SJSA1 (cell line): Measurements from ENCODE around the gene RSRC2. TPM values are rescaled to one million over a fixed set of nuclear protein-coding genes. Genes with fewer than 3 reads are reported as not detected.
"Not testable (repeated sequence)": the region's sequence is repeated elsewhere in the genome, so short reads cannot be mapped to it uniquely, and the experiment has no call there.

Source experiments
- DNase-seq, 2 experiments: peaks; one replicate each; pipeline ENCODE4 v3.0.0-alpha.2; 2015 to 2020; ENCODE audit warnings: low spot score in 2 of 2, low read depth in 1 of 2
- H3K27ac ChIP-seq: fragments of 250-450 bp; sonication (Bioruptor Pico); 2 replicates; pipeline ENCODE4 v1.5.1; 2020; ENCODE audit warnings: mild to moderate bottlenecking, moderate library complexity
- H3K27me3 ChIP-seq: fragments of 250-450 bp; sonication (Bioruptor Pico); replicated peaks from 2 replicates; pipeline ENCODE4 v1.5.1; 2020; ENCODE audit warnings: mild to moderate bottlenecking, moderate library complexity
- H3K36me3 ChIP-seq: fragments of 250-450 bp; sonication (Bioruptor Pico); 2 replicates; pipeline ENCODE4 v1.5.1; 2020; ENCODE audit warnings: mild to moderate bottlenecking
- H3K4me1 ChIP-seq: fragments of 250-450 bp; sonication (Bioruptor Pico); replicated peaks from 2 replicates; pipeline ENCODE4 v1.6.1; 2021; ENCODE audit warnings: mild to moderate bottlenecking
- H3K4me3 ChIP-seq: fragments of 250-450 bp; sonication (Bioruptor Pico); 2 replicates; pipeline ENCODE4 v1.5.1; 2020; ENCODE audit warnings: mild to moderate bottlenecking
- H3K9me3 ChIP-seq: fragments of 250-450 bp; sonication (Bioruptor Pico); replicated peaks from 2 replicates; pipeline ENCODE4 v1.5.1; 2020; ENCODE audit warnings: mild to moderate bottlenecking
- total RNA-seq: library from RNA; depleted of rRNA; stranded (reverse); fragments of >200 nt; shearing (Covaris generic); gene quantifications from 2 replicates; pipeline ENCODE4 v1.2.3, GENCODE V29; 2014

RSRC2 gene
- total RNA-seq, 1 experiment from 2014 or later, result 60.8 TPM

DNA sequence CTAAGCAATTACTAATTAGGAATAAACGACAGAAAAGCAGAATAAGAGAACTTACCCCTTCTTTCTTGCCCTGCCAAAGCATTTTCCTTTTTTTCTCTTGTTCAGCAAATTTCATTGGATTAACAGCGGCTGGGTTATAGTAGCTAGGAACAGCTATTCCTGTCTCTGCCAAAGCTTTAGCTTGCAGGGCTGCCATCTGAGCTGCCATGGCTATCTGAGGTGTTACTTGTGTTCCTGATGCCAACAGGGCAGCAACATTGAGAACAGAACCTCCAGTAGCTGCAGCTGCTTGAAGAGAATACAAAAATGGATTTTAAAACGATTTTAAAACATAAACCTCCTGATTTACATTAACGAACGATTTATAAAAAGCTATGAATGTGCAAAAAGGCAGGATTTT is 18.6 kb downstream of the RSRC2 start:
- H3K4me1 ChIP-seq, result no peaks in the 10 kb centered on the region
- H3K4me3 ChIP-seq, result no peak overlapping the region
- no peak for DNase-seq
- H3K36me3 ChIP-seq, result peaks cover 98% of the 10 kb centered on the region
- H3K27me3 ChIP-seq, result no peaks in the 10 kb centered on the region
- H3K9me3 ChIP-seq, result no peaks in the 10 kb centered on the region
- no peak overlapping the region for H3K27ac ChIP-seq

- DNase-seq, result no peak
- no peaks in the 10 kb centered on the region for H3K27me3 ChIP-seq
- peaks cover 90% of the 10 kb centered on the region for H3K36me3 ChIP-seq
- H3K4me1 ChIP-seq, result peaks cover 3% of the 10 kb centered on the region; the same call in 1 of the 2 replicates
- no peak overlapping the region for H3K4me3 ChIP-seq
- H3K9me3 ChIP-seq, result no peaks in the 10 kb centered on the region
- no peak overlapping the region for H3K27ac ChIP-seq
Measured at GRCh38 chr12:122506393-122506938, 20.3 kb downstream of the RSRC2 start.

DNA sequence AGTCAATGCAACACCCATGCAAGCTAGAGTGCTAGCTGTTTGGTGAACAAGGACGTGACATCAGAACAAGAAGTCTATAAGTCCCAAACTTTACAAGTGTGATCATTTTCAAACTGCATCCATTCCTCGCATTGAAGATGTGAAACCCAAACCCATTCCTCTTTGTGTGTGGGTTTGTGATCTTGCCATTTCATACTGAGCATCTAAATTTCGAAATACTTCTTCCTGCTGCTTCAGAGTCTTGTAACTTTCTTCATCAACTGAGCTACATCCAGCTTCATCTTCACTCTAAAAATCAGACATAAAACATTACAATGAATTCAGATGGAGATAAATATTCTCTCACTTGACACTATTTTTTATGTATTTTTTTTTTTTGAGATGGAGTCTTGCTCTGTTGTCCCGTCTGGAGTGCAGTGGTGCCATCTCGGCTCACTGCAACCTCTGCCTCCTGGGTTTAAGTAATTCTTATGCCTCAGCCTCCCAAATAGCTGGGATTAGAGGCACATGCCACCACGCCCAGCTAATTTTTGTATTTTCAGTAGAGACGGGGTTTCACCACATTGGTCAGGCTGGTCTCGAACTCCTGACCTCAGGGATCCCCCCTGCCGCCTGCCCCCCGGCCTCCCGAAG is 21.2 kb downstream of the RSRC2 start:
- Histone ChIP-seq H3K27ac (no peak overlapping the region), H3K4me3 (no peak overlapping the region), H3K27me3 (no peaks in the 10 kb centered on the region), H3K36me3 (peaks cover 82% of the 10 kb centered on the region), H3K9me3 (no peaks in the 10 kb centered on the region), H3K4me1 (peaks cover 8% of the 10 kb centered on the region; the same call in 1 of the 2 replicates)
- DNase-seq, result no peak

DNA sequence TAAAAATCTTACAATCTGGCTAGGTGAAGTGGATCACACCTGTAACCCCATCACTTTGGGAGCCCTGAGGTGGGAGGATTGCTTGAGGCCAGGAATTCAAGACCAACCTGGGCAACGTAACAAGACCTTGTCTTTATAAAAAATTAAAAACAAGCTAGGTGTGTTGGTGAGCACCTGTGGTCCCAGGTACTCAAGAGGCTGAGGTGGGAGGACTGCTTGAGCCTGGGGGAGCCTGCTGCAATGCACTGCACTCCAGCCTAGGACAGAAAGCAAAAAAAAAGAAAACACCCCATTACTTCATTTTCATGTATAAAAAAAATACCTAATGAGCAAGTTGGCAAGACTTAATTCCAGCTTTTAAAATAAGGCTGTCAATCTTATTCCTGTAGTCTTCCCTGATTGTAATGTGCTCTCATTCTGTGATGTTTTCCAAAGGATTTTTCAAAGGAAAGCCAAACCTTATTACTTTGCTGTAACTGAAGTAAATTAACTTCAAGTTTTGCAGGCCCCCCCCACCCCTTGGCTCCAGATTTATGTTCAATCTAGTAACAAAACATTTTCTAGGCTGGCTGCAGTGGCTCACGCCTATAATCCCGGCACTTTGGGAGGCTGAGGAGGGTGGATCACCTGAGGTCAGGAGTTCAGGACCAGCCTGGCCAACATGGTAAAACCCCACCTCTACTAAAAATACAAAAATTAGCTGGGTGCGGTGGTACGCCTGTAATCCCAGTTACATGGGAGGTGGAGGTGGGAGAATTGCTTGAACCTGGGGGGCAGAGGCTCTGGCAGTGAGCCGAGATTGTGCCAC is 22.7 kb downstream of the RSRC2 start:
- peaks cover 71% of the 10 kb centered on the region for H3K36me3 ChIP-seq
- H3K4me1 ChIP-seq, result peaks cover 13% of the 10 kb centered on the region; the same call in 1 of the 2 replicates
- no peak overlapping the region for H3K27ac ChIP-seq
- no peaks in the 10 kb centered on the region for H3K27me3 ChIP-seq
- DNase-seq, result no peak
- H3K9me3 ChIP-seq, result no peaks in the 10 kb centered on the region
- H3K4me3 ChIP-seq, result no peak overlapping the region

GRCh38 chr12:122503147-122503751 is 23.5 kb downstream of the RSRC2 start:
- no peak for DNase-seq
- H3K27me3 ChIP-seq, result no peaks in the 10 kb centered on the region
- peaks cover 66% of the 10 kb centered on the region for H3K36me3 ChIP-seq
- no peak overlapping the region for H3K4me3 ChIP-seq
- no peaks in the 10 kb centered on the region for H3K9me3 ChIP-seq
- peaks cover 21% of the 10 kb centered on the region for H3K4me1 ChIP-seq
- no peak overlapping the region for H3K27ac ChIP-seq

- H3K27ac ChIP-seq, result peak overlapping the region; percentile 19
- H3K4me1 ChIP-seq, result peaks cover 28% of the 10 kb centered on the region
- peaks cover 62% of the 10 kb centered on the region for H3K36me3 ChIP-seq
Measured at GRCh38 chr12:122501489-122501989, 25.2 kb downstream of the RSRC2 start.

DNA sequence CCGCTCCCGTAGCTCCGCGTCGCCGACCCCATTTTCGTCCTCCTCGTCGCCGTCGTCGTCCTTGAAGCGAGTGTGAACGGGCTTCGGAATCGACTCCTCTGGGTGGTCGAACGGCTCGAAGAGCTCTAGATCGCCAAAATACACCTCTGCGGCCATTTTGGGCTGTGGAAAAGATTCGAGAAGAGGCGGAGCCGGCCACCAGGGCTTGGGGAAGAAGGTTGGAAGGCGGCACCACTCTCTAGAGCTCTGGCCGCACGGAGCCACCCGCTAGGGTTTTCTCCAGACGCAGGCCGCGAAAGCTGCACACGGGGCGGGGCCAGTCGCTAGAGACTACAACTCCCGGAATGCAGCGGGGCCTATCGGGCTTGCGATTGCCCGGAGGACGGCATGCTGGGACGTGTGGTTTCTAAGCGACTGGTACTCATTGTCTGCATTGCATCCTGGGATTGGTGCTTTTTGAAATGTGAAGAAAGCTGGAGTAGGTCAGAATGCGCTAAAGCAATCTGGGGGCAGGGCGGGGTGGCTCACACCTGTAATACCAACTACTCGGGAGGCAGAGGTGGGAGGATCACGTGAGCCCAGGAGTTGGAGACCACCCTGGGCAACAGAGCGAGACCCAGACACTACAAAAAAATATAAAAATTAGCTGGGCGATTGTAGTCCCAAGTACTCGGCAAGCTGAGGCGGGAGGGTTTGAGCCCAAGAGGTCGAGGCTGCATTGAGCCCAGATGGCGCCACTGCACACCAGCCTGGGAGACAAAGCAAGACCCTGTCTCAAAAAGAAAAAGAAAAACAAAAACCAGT is 25.8 kb downstream of the RSRC2 start, which contains the start of gene ZCCHC8:
ZCCHC8 (minus strand) TSS at position 248 of the 804 bp plus-strand sequence; CDS start at position 156, 92 bp downstream.
- H3K27me3 ChIP-seq, result no peaks in the 10 kb centered on the region
- peak within 1 kb of the TSS; percentile 86 for H3K27ac ChIP-seq
- peak; percentile 94 to 98 for DNase-seq
- peak within 1 kb of the TSS; percentile 65 for H3K4me3 ChIP-seq
- peaks cover 62% of the 10 kb centered on the region for H3K36me3 ChIP-seq
- H3K4me1 ChIP-seq, result peaks cover 28% of the 10 kb centered on the region
- no peaks in the 10 kb centered on the region for H3K9me3 ChIP-seq

More at GRCh38 chr12:122501489-122501989, 25.2 kb downstream of the RSRC2 start:
- DNase-seq, result no peak
- Histone ChIP-seq H3K4me3 (no peak overlapping the region; the same call in 1 of the 2 replicates), H3K27me3 (no peaks in the 10 kb centered on the region), H3K9me3 (no peaks in the 10 kb centered on the region)

DNA sequence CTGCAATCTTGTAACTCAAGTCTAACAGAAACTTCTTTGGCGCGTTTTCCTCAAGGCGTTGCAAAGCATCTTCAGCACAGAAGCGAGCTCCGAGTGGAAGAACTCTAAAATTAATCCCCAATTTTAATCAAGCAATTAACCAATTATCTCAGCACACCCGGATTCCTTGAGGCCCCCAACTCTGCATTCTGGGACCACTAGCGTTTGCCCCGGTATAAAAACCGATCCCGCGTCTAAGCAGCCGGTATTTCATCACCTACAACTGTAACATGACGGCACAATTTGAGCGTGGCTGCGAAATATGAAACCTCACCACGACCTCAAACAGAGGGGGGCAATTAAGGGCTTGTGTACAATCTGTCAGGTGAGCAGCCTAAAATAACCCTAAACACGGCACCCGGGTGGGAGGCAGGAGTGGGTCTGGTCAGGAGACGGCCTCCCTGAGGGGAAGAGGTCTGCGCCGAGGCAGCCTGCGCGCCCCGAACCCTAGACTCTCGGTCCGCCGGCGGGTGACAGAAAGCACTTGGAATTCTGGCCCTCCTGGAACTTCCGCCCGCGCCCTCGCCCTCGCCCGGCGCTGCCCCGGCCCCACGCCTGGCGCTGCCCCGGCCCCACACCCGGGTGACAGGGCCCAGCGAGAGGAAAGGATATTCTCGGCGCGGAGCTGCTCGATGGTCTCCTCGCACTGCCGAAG is 26.6 kb downstream of the RSRC2 start:
- peak; percentile 48 to 70 for DNase-seq

GRCh38 chr12:122495258-122495657 is 31.5 kb downstream of the RSRC2 start:
- H3K9me3 ChIP-seq, result no peaks in the 10 kb centered on the region
- H3K27me3 ChIP-seq, result no peaks in the 10 kb centered on the region
- H3K27ac ChIP-seq, result no peak overlapping the region
- H3K4me3 ChIP-seq, result no peak overlapping the region
- H3K36me3 ChIP-seq, result peaks cover 66% of the 10 kb centered on the region
- DNase-seq, result no peak
- peaks cover 20% of the 10 kb centered on the region for H3K4me1 ChIP-seq

More for the DNA sequence above, 26.6 kb downstream of the RSRC2 start:
- H3K27ac ChIP-seq, result peak overlapping the region; percentile 86
- H3K27me3 ChIP-seq, result no peaks in the 10 kb centered on the region
- peaks cover 28% of the 10 kb centered on the region for H3K4me1 ChIP-seq
- no peaks in the 10 kb centered on the region for H3K9me3 ChIP-seq
- peak overlapping the region; percentile 65 for H3K4me3 ChIP-seq
- H3K36me3 ChIP-seq, result peaks cover 60% of the 10 kb centered on the region

GRCh38 chr12:122493222-122493621 is 33.5 kb downstream of the RSRC2 start:
- H3K9me3 ChIP-seq, DNase-seq: not testable (repeated sequence)
- H3K36me3 ChIP-seq, result peaks cover 80% of the 10 kb centered on the region

DNA sequence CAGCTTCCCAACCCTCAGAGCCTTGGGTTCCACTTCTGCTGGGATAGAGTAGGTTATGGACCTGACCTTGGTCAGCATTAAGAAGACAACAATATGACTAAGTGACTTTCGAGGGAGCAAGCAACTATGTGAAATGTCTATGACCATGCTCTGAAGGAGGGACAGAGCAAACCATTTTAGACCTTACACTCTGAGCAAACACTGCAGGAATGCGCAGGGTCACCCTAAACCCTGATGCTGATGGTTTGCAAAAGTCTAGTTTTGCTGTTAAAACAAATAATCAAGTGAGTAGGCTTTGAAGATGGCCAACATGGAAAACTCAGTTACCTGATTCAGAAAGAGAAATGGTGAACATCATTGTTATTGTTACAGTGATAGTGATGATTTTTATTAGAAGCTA is 34.7 kb downstream of the RSRC2 start:
- Histone ChIP-seq H3K27ac (no peak overlapping the region), H3K27me3 (no peaks in the 10 kb centered on the region), H3K36me3 (peaks cover 83% of the 10 kb centered on the region), H3K4me1 (no peaks in the 10 kb centered on the region), H3K4me3 (no peak overlapping the region), H3K9me3 (no peaks in the 10 kb centered on the region)
- DNase-seq, result no peak

More at GRCh38 chr12:122493222-122493621, 33.5 kb downstream of the RSRC2 start:
- not testable (repeated sequence) for H3K4me3 ChIP-seq, H3K4me1 ChIP-seq, H3K27me3 ChIP-seq, H3K27ac ChIP-seq

GRCh38 chr12:122489038-122489437 is 37.7 kb downstream of the RSRC2 start:
- no peak overlapping the region for H3K27ac ChIP-seq
- H3K4me1 ChIP-seq, result no peaks in the 10 kb centered on the region
- H3K4me3 ChIP-seq, result no peak overlapping the region
- H3K27me3 ChIP-seq, result no peaks in the 10 kb centered on the region
- peaks cover 85% of the 10 kb centered on the region for H3K36me3 ChIP-seq
- DNase-seq, result no peak
- no peaks in the 10 kb centered on the region for H3K9me3 ChIP-seq
